ENCODE measurements around the gene GTPBP8. TPM values are rescaled to one million over a fixed set of nuclear protein-coding genes. Genes with fewer than 3 reads are reported as not detected.

The GTPBP8 gene
- total and polyA plus RNA-seq, 2 of the 13 experiments (the other 11 are each of a cell fraction or from before 2014, with no cell fraction given): 12.5 to 16.7 TPM

GRCh38 chr3:112990672-112991602 lies at the start of gene GTPBP8 (continued):
- TF ChIP-seq TFDP2 (CRISPR knock-in tag; IDR thresholded peaks at IDR 0.05) (peak; percentile 59; the same call in 1 of the 2 replicates), CSRNP2 (CRISPR knock-in tag; conservative IDR thresholded peaks at IDR 0.05; ENCODE audit: low read depth) (no peak), ZNF512B (CRISPR knock-in tag; IDR thresholded peaks at IDR 0.05; ENCODE audit: borderline replicate concordance) (no peak), ZNF512 (CRISPR knock-in tag; IDR thresholded peaks at IDR 0.05) (no peak), REST (IDR thresholded peaks at IDR 0.05; ENCODE audit: borderline replicate concordance in 1 of 2, low read depth in 1 of 2, low read length in 2 of 2) (peak in 1 of 2 experiments; percentile 60; a peak in 2 of 4 replicates), KLF15 (CRISPR knock-in tag; IDR thresholded peaks at IDR 0.05; ENCODE audit: borderline replicate concordance) (no peak; the same call in 1 of the 2 replicates), TAF1 (CRISPR knock-in tag; IDR thresholded peaks at IDR 0.05) (peak; percentile 97), ZGPAT (CRISPR knock-in tag; IDR thresholded peaks at IDR 0.05) (peak; percentile 89; the same call in 1 of the 2 replicates), THAP7 (CRISPR knock-in tag; IDR thresholded peaks at IDR 0.05) (peak; percentile 90)
